Measurements from ENCODE around the gene CCDC116.
A peak's percentile ranks its signal among the peaks of the same experiment; 100 is the strongest.

CCDC116 gene

GRCh38 chr22:21587803-21588611 is 44.6 kb upstream of the CCDC116 start:
- Histone ChIP-seq H2AFZ (ENCODE audit: low read length) (no peak overlapping the region), H3K4me3 (ENCODE audit: low read length) (no peak overlapping the region), H3K4me2 (ENCODE audit: low read depth, low read length) (peak overlapping the region; percentile 19; the same call in 1 of the 2 replicates), H3K79me2 (ENCODE audit: low read length) (peaks cover 93% of the 10 kb centered on the region), H3K9me2 (replicated peaks; ENCODE audit: insufficient read depth, low read length) (no peaks in the 10 kb centered on the region), H3K9me3 (replicated peaks; ENCODE audit: insufficient read depth, low read length) (no peaks in the 10 kb centered on the region), H3F3A (ENCODE audit: insufficient read depth, low read length) (peaks cover 13% of the 10 kb centered on the region), H3K36me3 (replicated peaks; ENCODE audit: insufficient read depth, low read length) (0 out of 2 replicates have a peak, but pooled peaks cover 3% of the 10 kb centered on the region), H3K9ac (ENCODE audit: low read length) (no peak overlapping the region), H4K20me1 (ENCODE audit: insufficient read depth, low read length) (peaks cover 62% of the 10 kb centered on the region), H3K27me3 (replicated peaks; ENCODE audit: insufficient read depth, low read length) (no peaks in the 10 kb centered on the region), H3K27ac (ENCODE audit: low read length) (peak overlapping the region; percentile 56; the same call in 1 of the 2 replicates), H3K4me1 (ENCODE audit: low read length) (peaks cover 19% of the 10 kb centered on the region)
- TF ChIP-seq EZH2phosphoT487 (IDR thresholded peaks at IDR 0.05; ENCODE audit: low read length) (no peak), EZH2 (optimal IDR thresholded peaks at IDR 0.05; ENCODE audit: low read depth, low read length) (no peak), CTCF (IDR thresholded peaks at IDR 0.05; ENCODE audit: low read length) (no peak)
- DNase-seq, result peak; percentile 77

GRCh38 chr22:21589396-21589795 is 43.2 kb upstream of the CCDC116 start:
- H3K27me3 ChIP-seq (replicated peaks; ENCODE audit: insufficient read depth, low read length), result no peaks in the 10 kb centered on the region
- H3K36me3 ChIP-seq (replicated peaks; ENCODE audit: insufficient read depth, low read length), result 0 out of 2 replicates have a peak, but pooled peaks cover 3% of the 10 kb centered on the region
- peaks cover 13% of the 10 kb centered on the region for H3F3A ChIP-seq (ENCODE audit: insufficient read depth, low read length)
- no peaks in the 10 kb centered on the region for H3K9me2 ChIP-seq (replicated peaks; ENCODE audit: insufficient read depth, low read length)
- H3K4me3 ChIP-seq (ENCODE audit: low read length), result no peak overlapping the region
- no peak overlapping the region for H3K9ac ChIP-seq (ENCODE audit: low read length)
- H3K4me2 ChIP-seq (ENCODE audit: low read depth, low read length), result no peak overlapping the region
- DNase-seq, result no peak
- no peak overlapping the region for H3K27ac ChIP-seq (ENCODE audit: low read length)
- peaks cover 19% of the 10 kb centered on the region for H3K4me1 ChIP-seq (ENCODE audit: low read length)
- H4K20me1 ChIP-seq (ENCODE audit: insufficient read depth, low read length), result peaks cover 63% of the 10 kb centered on the region
- no peak for TF ChIP-seq CTCF (IDR thresholded peaks at IDR 0.05; ENCODE audit: low read length)
- TF ChIP-seq EZH2phosphoT487 (IDR thresholded peaks at IDR 0.05; ENCODE audit: low read length), result no peak
- TF ChIP-seq EZH2 (optimal IDR thresholded peaks at IDR 0.05; ENCODE audit: low read depth, low read length), result no peak
- peaks cover 95% of the 10 kb centered on the region for H3K79me2 ChIP-seq (ENCODE audit: low read length)
- H3K9me3 ChIP-seq (replicated peaks; ENCODE audit: insufficient read depth, low read length), result no peaks in the 10 kb centered on the region
- no peak overlapping the region for H2AFZ ChIP-seq (ENCODE audit: low read length)

- Histone ChIP-seq H3K9me3 (replicated peaks; ENCODE audit: insufficient read depth, low read length) (no peaks in the 10 kb centered on the region), H3K9ac (ENCODE audit: low read length) (no peak overlapping the region), H3K4me3 (ENCODE audit: low read length) (no peak overlapping the region), H3K9me2 (replicated peaks; ENCODE audit: insufficient read depth, low read length) (no peaks in the 10 kb centered on the region), H3K27ac (ENCODE audit: low read length) (no peak overlapping the region), H3K27me3 (replicated peaks; ENCODE audit: insufficient read depth, low read length) (no peaks in the 10 kb centered on the region), H3K79me2 (ENCODE audit: low read length) (peaks cover 95% of the 10 kb centered on the region), H3F3A (ENCODE audit: insufficient read depth, low read length) (peaks cover 13% of the 10 kb centered on the region), H4K20me1 (ENCODE audit: insufficient read depth, low read length) (peaks cover 57% of the 10 kb centered on the region), H2AFZ (ENCODE audit: low read length) (no peak overlapping the region), H3K4me1 (ENCODE audit: low read length) (peaks cover 13% of the 10 kb centered on the region), H3K4me2 (ENCODE audit: low read depth, low read length) (no peak overlapping the region), H3K36me3 (replicated peaks; ENCODE audit: insufficient read depth, low read length) (0 out of 2 replicates have a peak, but pooled peaks cover 3% of the 10 kb centered on the region)
- TF ChIP-seq CTCF (IDR thresholded peaks at IDR 0.05; ENCODE audit: low read length), result no peak
- TF ChIP-seq EZH2 (optimal IDR thresholded peaks at IDR 0.05; ENCODE audit: low read depth, low read length), result no peak
- TF ChIP-seq EZH2phosphoT487 (IDR thresholded peaks at IDR 0.05; ENCODE audit: low read length), result no peak
- DNase-seq, result no peak
Measured at GRCh38 chr22:21590809-21591641, 41.5 kb upstream of the CCDC116 start.

Measured in MM.1S (cell line).